Measurements from ENCODE around the gene HCK.

HCK gene

GRCh38 chr20:32057656-32058184 lies 5.7 kb downstream of the HCK start:
- no peak for DNase-seq (ENCODE audit: low read depth in 3 of 3, low spot score in 1 of 3)

- DNase-seq (ENCODE audit: low read depth in 3 of 3, low spot score in 1 of 3) = no peak
Observed at GRCh38 chr20:32059189-32059588, 7.1 kb downstream of the HCK start.

DNA sequence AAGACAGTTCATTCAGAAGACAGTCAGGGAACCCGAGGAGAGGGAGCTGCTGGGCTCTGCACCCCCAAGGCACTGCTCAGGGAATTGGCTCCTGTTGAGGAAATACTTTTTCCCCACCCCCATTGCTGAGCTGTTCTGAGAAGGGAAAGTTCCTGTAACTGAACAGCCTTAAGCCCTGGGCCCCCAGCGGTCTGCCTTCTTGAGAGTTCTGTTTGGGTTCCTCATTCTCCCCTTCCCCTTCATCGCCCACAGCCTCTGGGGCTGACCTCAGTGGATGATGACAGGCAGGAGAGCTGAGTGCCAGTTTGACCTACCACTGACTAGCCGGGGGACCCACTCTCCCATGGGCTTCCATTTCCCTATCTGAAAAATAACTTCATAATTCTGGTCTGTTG lies 10.7 kb downstream of the HCK start:
- no peak for DNase-seq (ENCODE audit: low read depth in 3 of 3, low spot score in 1 of 3)

DNA sequence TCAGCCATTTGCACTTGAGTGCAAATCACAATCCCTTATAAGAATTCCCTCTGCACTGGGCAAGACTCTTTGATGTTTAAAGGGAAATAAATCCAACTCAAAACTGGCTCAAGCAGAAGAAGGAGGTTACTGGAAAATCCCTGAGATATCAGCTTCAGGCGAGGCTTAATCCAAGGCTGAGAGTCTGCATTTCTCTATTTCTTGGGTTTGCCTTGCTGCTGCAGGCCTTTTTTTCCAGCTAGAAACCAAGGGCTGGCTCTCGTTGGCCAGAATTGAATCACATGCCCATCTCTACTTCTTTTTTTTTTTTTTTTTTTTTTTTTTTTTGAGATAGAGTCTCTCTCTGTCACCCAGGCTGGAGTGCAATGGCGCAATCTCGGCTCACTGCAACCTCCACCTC lies 11.7 kb downstream of the HCK start:
- DNase-seq (ENCODE audit: low read depth in 3 of 3, low spot score in 1 of 3) = no peak

DNA sequence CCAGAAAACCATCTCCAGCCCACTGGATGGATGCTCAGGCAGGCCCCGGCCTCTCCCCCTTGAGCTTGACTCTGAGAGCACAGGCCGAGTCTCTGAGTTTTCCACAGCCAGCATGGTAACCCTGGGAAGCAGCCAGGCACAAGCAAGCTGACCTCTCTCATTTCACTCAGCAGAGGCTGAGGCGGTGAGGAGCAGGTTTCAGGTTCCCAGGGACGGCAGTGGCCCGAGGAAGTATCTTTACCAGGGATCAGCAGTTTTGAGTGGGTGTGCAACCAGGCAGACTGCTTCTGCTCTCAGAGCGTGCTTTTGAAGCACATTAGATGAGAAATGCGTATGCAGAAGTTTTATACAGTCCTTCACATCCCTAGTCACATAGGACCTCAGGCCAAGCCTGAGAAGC lies 12.6 kb downstream of the HCK start:
- no peak for DNase-seq (ENCODE audit: low read depth in 3 of 3, low spot score in 1 of 3)

- DNase-seq (ENCODE audit: low read depth in 3 of 3, low spot score in 1 of 3) = no peak
Observed at GRCh38 chr20:32067234-32067821, 15.3 kb downstream of the HCK start.

DNA sequence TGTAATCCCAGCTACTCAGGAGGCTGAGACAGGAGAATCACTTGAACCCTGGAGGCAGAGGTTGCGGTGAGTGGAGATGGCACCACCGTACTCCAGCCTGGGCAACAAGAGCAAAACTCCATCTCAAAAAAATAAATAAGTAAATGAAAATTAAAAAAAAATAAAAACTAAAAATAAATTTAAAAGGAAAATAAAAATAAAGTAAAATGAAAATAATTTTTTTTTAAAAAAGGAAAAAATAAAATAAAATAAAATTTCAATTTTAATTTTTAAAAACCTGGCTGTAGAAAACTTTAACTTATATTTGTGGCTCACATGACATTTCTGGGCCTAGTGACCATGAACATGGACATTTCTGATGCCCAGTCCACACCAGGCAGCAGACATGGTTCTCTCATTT lies 16.1 kb downstream of the HCK start:
- no peak for DNase-seq (ENCODE audit: low read depth in 3 of 3, low spot score in 1 of 3)

- no peak for DNase-seq (ENCODE audit: low read depth in 3 of 3, low spot score in 1 of 3)
Observed at GRCh38 chr20:32069711-32070110, 17.7 kb downstream of the HCK start.

- no peak for DNase-seq (ENCODE audit: low read depth in 3 of 3, low spot score in 1 of 3)
Observed at GRCh38 chr20:32070282-32070681, 18.2 kb downstream of the HCK start.

DNA sequence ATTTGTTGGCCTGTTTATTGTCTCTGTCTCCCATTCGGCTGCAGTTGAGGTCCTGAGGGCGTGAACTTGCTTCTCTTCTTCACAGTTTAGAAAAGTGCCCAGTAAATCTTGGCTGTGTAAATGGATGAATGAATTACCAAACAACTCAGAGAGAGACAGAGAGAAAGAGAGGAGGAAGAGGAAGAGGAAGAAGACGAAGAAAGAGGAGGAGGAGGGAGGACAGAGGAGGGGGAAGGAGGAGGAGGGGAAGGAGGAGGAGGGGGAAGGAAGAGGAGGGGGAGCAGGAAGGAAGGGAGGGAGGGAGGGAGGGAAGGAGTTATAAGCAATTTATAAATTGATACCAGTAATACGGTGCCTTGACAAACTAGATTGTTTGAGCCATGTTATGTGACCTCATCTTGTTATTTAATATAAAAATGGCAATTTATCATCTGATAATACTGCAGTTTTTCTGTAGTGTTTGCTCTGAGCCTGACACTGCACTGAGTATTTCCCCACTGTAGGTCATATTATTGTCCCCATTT lies 18.7 kb downstream of the HCK start:
- no peak for DNase-seq (ENCODE audit: low read depth in 3 of 3, low spot score in 1 of 3)

GRCh38 chr20:32071395-32072167 lies 19.5 kb downstream of the HCK start:
- DNase-seq (ENCODE audit: low read depth in 3 of 3, low spot score in 1 of 3) = no peak

- no peak for DNase-seq (ENCODE audit: low read depth in 3 of 3, low spot score in 1 of 3)
Observed at GRCh38 chr20:32072168-32072750, 20.2 kb downstream of the HCK start.

GRCh38 chr20:32075534-32075933 lies 23.5 kb downstream of the HCK start:
- no peak for DNase-seq (ENCODE audit: low read depth in 3 of 3, low spot score in 1 of 3)

DNA sequence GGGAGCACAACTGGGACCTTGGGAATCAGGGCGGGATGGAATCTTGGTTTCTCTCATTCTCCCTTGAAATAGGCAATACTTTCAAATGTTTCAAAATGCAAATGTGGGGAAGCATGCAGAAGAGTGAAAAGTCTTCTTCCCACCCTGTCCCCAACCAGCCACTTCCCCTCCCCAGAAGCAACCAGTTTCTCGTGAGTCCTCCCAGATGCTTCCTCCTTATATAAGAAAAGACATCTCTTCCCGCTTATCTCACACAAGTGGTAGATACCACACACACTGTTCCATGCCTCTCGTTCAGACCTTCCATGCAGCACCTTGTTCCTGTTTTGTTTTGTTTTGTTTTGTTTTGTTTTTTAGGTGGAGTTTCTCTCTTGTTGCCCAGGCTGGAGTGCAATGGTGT lies 25.1 kb downstream of the HCK start:
- DNase-seq (ENCODE audit: low read depth in 3 of 3, low spot score in 1 of 3) = no peak

DNA sequence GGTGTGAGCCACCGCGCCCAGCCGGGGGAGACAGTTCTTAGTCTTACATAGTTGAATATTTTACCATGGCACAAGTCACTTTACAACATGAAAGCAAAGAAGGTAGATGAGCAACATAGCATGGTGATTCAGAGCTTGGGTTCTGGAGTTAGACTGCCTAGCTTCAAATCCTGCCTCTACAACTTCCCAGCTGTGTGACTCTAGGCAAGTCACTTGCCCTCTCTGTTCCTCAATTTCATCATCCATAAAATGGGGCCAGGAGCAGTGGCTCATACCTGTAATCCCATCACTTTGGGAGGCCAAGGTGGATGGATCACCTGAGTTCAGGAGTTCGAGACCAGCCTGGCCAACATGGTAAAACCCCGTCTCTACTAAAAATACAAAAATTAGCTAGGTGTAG lies 26.3 kb downstream of the HCK start:
- no peak for DNase-seq (ENCODE audit: low read depth in 3 of 3, low spot score in 1 of 3)

DNA sequence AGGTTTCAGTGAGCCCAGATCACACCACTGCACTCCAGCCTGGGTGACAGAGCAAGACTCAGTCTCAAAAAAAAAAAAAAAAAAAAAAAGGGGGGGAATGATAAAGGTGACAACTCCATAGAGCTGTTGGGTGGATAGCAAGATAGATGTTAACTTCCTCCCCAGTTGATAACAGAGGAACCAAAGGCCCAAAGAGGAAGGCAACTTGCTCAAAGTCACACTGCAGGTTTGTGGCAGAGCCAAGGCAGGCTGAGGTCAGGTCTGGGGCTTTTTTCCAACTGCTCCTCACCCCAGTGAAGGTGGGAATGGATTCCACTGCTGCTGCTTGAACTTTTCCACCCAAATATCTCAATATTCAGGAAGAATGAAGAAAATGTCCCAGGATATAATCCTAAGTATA lies 26.7 kb downstream of the HCK start:
- DNase-seq (ENCODE audit: low read depth in 3 of 3, low spot score in 1 of 3) = no peak

DNA sequence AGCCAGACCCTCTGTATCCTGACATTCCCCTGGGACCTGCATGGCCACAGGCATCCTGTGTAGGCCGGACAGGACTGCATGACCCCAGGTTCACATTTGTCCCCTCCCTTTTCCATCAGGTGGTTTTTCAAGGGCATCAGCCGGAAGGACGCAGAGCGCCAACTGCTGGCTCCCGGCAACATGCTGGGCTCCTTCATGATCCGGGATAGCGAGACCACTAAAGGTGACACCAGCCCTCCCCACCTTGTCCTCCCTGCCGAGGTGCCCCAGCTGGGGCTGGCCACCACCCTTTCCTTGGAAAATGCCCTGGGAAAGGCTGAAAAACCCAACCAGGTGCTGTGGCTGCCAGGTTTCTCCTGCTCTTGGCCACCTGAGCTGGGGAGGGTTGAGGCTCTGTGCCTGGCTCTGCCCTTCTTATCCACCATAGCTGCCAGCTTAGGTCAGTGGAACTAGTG lies 27.6 kb downstream of the HCK start:
- DNase-seq (ENCODE audit: low read depth in 3 of 3, low spot score in 1 of 3) = no peak

- no peak for DNase-seq (ENCODE audit: low read depth in 3 of 3, low spot score in 1 of 3)
Observed at GRCh38 chr20:32080783-32081182, 28.7 kb downstream of the HCK start.

DNA sequence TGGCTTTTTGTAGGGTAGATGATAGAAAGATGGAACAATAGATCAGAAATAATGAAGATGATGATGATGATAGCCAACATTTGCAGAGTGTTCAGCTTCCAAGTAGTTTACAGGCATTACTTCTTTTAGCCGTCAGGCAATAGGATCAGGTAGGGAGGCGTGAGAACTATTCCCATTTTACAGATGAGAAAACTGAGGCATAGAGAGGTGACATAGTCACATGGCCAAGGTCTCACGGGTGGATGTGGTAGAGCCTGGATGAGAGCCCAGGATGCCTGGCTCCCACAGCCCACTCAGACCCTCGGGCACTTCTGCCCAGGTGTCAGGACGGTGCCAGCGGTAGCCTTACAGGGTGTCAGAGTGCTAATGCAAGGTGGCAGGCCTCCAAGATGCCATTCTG lies 31.4 kb downstream of the HCK start:
- DNase-seq (ENCODE audit: low read depth in 3 of 3, low spot score in 1 of 3) = no peak

GRCh38 chr20:32087070-32087469 lies 35.0 kb downstream of the HCK start:
- DNase-seq (ENCODE audit: low read depth in 3 of 3, low spot score in 1 of 3) = no peak

DNA sequence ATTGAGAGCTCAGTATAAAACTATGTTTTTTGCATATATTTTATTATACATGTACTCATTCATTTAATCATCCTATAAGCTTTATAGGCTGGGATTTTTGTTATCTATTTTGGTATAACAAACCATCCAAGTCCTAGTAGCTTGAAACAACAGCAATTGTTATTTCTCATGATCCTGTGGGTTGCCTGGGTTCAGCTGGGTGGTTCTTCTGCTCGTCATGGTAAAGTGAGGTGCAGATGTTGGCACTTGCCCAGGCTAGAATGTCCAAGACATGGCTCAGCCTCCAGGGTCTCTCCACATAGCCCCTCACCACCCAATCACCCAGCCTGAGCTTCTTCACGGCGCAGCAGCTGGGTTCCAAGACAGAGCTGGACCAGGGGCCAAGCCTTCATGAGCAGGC lies 36.7 kb downstream of the HCK start:
- no peak for DNase-seq (ENCODE audit: low read depth in 3 of 3, low spot score in 1 of 3)

Data from stimulated activated CD4-positive, alpha-beta T cell treated with anti-CD3 and anti-CD28 coated beads, TNF-alpha, amount 100 ng/mL, for 1 hour (primary cell).